A549 treated with Mapracorat at 1 μM for 4 hours (cell line): ENCODE data around the gene DNAAF5. TPM values are rescaled to one million over a fixed set of nuclear protein-coding genes. Genes with fewer than 3 reads are reported as not detected.

ENCODE experiments used
- total RNA-seq: library from RNA; stranded (reverse); fragments of 200-300 nt; extraction: Qiagen RNA extraction; gene quantifications from 5 replicates; pipeline ENCODE4 v1.2.3, GENCODE V29; 2022

DNAAF5 gene
- total RNA-seq: 35.8 to 49.3 TPM (median 46.4 TPM) in 5 replicates

GRCh38 chr7:726084-726853 is at the start of gene DNAAF5:
DNAAF5 (plus strand) TSS chr7:726699; CDS start chr7:726721, 22 bp downstream.

GRCh38 chr7:727104-727805 is 756 bp downstream of the DNAAF5 start, which contains the start of gene PRKAR1B:
PRKAR1B (minus strand) TSS chr7:727281; CDS start chr7:711505, 15,776 bp downstream.

GRCh38 chr7:832167-832967 is 105.9 kb downstream of the DNAAF5 start, which contains the start of gene SUN1:
SUN1 (plus strand) TSS chr7:832476; CDS start chr7:832525, 49 bp downstream.

Other genes with a start within 250 kb of the DNAAF5 start
- gene PDGFA, start 206.9 kb upstream of the DNAAF5 start, total RNA-seq: 28.5 to 33.9 TPM (median 31.6 TPM) in 5 replicates
- 23.8 to 32.0 TPM (median 30.4 TPM) in 5 replicates for gene PRKAR1B, start 582 bp downstream of the DNAAF5 start, total RNA-seq
- gene SUN1, start 105.8 kb downstream of the DNAAF5 start, total RNA-seq: 65.4 to 94.1 TPM (median 90.5 TPM) in 5 replicates
- 40.7 to 75.1 TPM (median 58.6 TPM) in 5 replicates for gene GET4, start 149.9 kb downstream of the DNAAF5 start, total RNA-seq
- gene ADAP1, start 228.0 kb downstream of the DNAAF5 start, total RNA-seq: 3.4 to 4.3 TPM (median 3.8 TPM) in 5 replicates
- gene COX19, start 248.8 kb downstream of the DNAAF5 start, total RNA-seq: 5.2 to 6.6 TPM (median 5.9 TPM) in 5 replicates